GM12865 (cell line): ENCODE measurements around the gene BABAM2.
"Not testable (repeated sequence)": the region's sequence is repeated elsewhere in the genome, so short reads cannot be mapped to it uniquely, and the experiment has no call there.

ENCODE experiments used
- DNase-seq: peaks from one replicate; pipeline ENCODE4 v3.0.0; 2010; ENCODE audit warnings: low read depth
- H3K4me3 ChIP-seq: 2 replicates; pipeline ENCODE4 v1.5.1; 2011; ENCODE audit warnings: mild to moderate bottlenecking, low read depth, low read length, control low read depth
- CTCF ChIP-seq: IDR thresholded peaks from 2 replicates; pipeline ENCODE4 v1.5.1; 2011; ENCODE audit warnings: low read length, control low read depth, low read depth, inconsistent platforms; ENCODE audit not compliant: insufficient read depth; ENCODE audit errors: missing control alignments

BABAM2 gene

GRCh38 chr2:27873091-27873490 lies 17.4 kb upstream of the BABAM2 start:
- no peak for TF ChIP-seq CTCF
- no peak for DNase-seq
- no peak overlapping the region for H3K4me3 ChIP-seq

GRCh38 chr2:27875089-27875881 lies 15.2 kb upstream of the BABAM2 start:
- TF ChIP-seq CTCF: no peak
- no peak overlapping the region for H3K4me3 ChIP-seq
- DNase-seq: no peak

GRCh38 chr2:27878825-27879224 lies 11.7 kb upstream of the BABAM2 start:
- no peak for TF ChIP-seq CTCF
- no peak for DNase-seq
- no peak overlapping the region for H3K4me3 ChIP-seq

- DNase-seq, H3K4me3 ChIP-seq: not testable (repeated sequence)
Observed at GRCh38 chr2:27881815-27882583, 8.5 kb upstream of the BABAM2 start.

- DNase-seq, H3K4me3 ChIP-seq: not testable (repeated sequence)
Observed at GRCh38 chr2:27882584-27882922, 8.0 kb upstream of the BABAM2 start.

- no peak overlapping the region for H3K4me3 ChIP-seq
- TF ChIP-seq CTCF: no peak
- DNase-seq: no peak
Observed at GRCh38 chr2:27884601-27885000, 5.9 kb upstream of the BABAM2 start.

GRCh38 chr2:27885234-27885633 lies 5.3 kb upstream of the BABAM2 start:
- H3K4me3 ChIP-seq: no peak overlapping the region
- no peak for DNase-seq
- TF ChIP-seq CTCF: no peak

GRCh38 chr2:27885661-27886060 lies 4.9 kb upstream of the BABAM2 start:
- no peak overlapping the region for H3K4me3 ChIP-seq
- DNase-seq: no peak
- TF ChIP-seq CTCF: no peak
